ENCODE measurements around the gene TMEM63B. TPM values are rescaled to one million over a fixed set of nuclear protein-coding genes. Genes with fewer than 3 reads are reported as not detected.

TMEM63B gene
- total RNA-seq, 2 donors from 2014 or later: 64.6 to 65.2 TPM

- H3K36me3 Mint-ChIP-seq (ENCODE audit: low read depth): peaks cover 24% of the 10 kb centered on the region
- Histone ChIP-seq H3K27ac (ENCODE audit: low read depth, low read length) (no peak overlapping the region), H3K9ac (ENCODE audit: extremely low read depth, low read length, poor library complexity, severe bottlenecking) (no peak overlapping the region), H3K9me3 (ENCODE audit: control insufficient read depth, low read length) (no peaks in the 10 kb centered on the region), H3K4me1 (ENCODE audit: control insufficient read depth, insufficient read depth, low read length) (no peaks in the 10 kb centered on the region), H3K27me3 (ENCODE audit: control insufficient read depth, insufficient read depth, low read length, poor library complexity, severe bottlenecking) (no peaks in the 10 kb centered on the region), H3K36me3 (ENCODE audit: control insufficient read depth, insufficient read depth, low read length) (peaks cover 12% of the 10 kb centered on the region), H3K4me3 (ENCODE audit: low read length) (no peak overlapping the region)
- H3K27ac Mint-ChIP-seq: no peak overlapping the region
- H3K4me1 Mint-ChIP-seq: no peaks in the 10 kb centered on the region
- 93 to 97% methylated on average over 4 to 7 of the region's 7 CpGs for WGBS, 2 experiments (ENCODE audit: insufficient coverage in 1 of 2, insufficient read length in 1 of 2)
- H3K9me3 Mint-ChIP-seq: no peaks in the 10 kb centered on the region
- TF ChIP-seq CTCF (conservative IDR thresholded peaks at IDR 0.05): no peak
- no peak for DNase-seq
- H3K4me3 Mint-ChIP-seq: no peak overlapping the region
- H3K27me3 Mint-ChIP-seq (ENCODE audit: insufficient read depth): no peaks in the 10 kb centered on the region
These were observed 35.1 kb upstream of the TMEM63B start for GRCh38 chr6:44091981-44092884.

GRCh38 chr6:44093066-44093465 is 34.3 kb upstream of the TMEM63B start:
- Histone ChIP-seq H3K4me1 (ENCODE audit: control insufficient read depth, insufficient read depth, low read length) (no peaks in the 10 kb centered on the region), H3K9ac (ENCODE audit: extremely low read depth, low read length, poor library complexity, severe bottlenecking) (no peak overlapping the region), H3K36me3 (ENCODE audit: control insufficient read depth, insufficient read depth, low read length) (peaks cover 12% of the 10 kb centered on the region), H3K9me3 (ENCODE audit: control insufficient read depth, low read length) (no peaks in the 10 kb centered on the region), H3K27me3 (ENCODE audit: control insufficient read depth, insufficient read depth, low read length, poor library complexity, severe bottlenecking) (no peaks in the 10 kb centered on the region), H3K4me3 (ENCODE audit: low read length) (no peak overlapping the region), H3K27ac (ENCODE audit: low read depth, low read length) (no peak overlapping the region)
- Mint-ChIP-seq H3K27ac (no peak overlapping the region), H3K4me1 (no peaks in the 10 kb centered on the region), H3K4me3 (no peak overlapping the region), H3K9me3 (no peaks in the 10 kb centered on the region), H3K36me3 (ENCODE audit: low read depth) (peaks cover 24% of the 10 kb centered on the region), H3K27me3 (ENCODE audit: insufficient read depth) (no peaks in the 10 kb centered on the region)
- no peak for DNase-seq
- 60 to 92% methylated on average over 1 to 5 of the region's 5 CpGs for WGBS, 2 experiments (ENCODE audit: insufficient coverage in 1 of 2, insufficient read length in 1 of 2)
- TF ChIP-seq CTCF (conservative IDR thresholded peaks at IDR 0.05): no peak

- Mint-ChIP-seq H3K4me1 (no peaks in the 10 kb centered on the region), H3K27me3 (ENCODE audit: insufficient read depth) (no peaks in the 10 kb centered on the region), H3K27ac (no peak overlapping the region), H3K4me3 (no peak overlapping the region), H3K36me3 (ENCODE audit: low read depth) (peaks cover 20% of the 10 kb centered on the region), H3K9me3 (no peaks in the 10 kb centered on the region)
- Histone ChIP-seq H3K27ac (ENCODE audit: low read depth, low read length) (no peak overlapping the region), H3K4me3 (ENCODE audit: low read length) (no peak overlapping the region), H3K9ac (ENCODE audit: extremely low read depth, low read length, poor library complexity, severe bottlenecking) (no peak overlapping the region), H3K27me3 (ENCODE audit: control insufficient read depth, insufficient read depth, low read length, poor library complexity, severe bottlenecking) (no peaks in the 10 kb centered on the region), H3K4me1 (ENCODE audit: control insufficient read depth, insufficient read depth, low read length) (no peaks in the 10 kb centered on the region), H3K36me3 (ENCODE audit: control insufficient read depth, insufficient read depth, low read length) (peaks cover 12% of the 10 kb centered on the region), H3K9me3 (ENCODE audit: control insufficient read depth, low read length) (no peaks in the 10 kb centered on the region)
- WGBS, 2 experiments (ENCODE audit: insufficient coverage in 1 of 2, insufficient read length in 1 of 2): 84 to 98% methylated on average over 6 of the region's 6 CpGs
- DNase-seq: no peak
- TF ChIP-seq CTCF (conservative IDR thresholded peaks at IDR 0.05): no peak
These were observed 33.5 kb upstream of the TMEM63B start for GRCh38 chr6:44093750-44094402.

All from endodermal cell (in vitro differentiated cells).